ENCODE data around the gene KLK12.

GRCh38 chr19:51055866-51056265 is 21.1 kb upstream of the KLK12 start:
- TF ChIP-seq EZH2 (IDR thresholded peaks at IDR 0.05; ENCODE audit: borderline replicate concordance, low read depth, low read length, severe bottlenecking), result no peak
- no peak for TF ChIP-seq CTCF (IDR thresholded peaks at IDR 0.05; ENCODE audit: extremely low read depth in 1 of 2, insufficient read depth in 1 of 2, low read depth in 1 of 2, low read length in 2 of 2)
- no peak for TF ChIP-seq MAX (IDR thresholded peaks at IDR 0.05; ENCODE audit: insufficient read depth, insufficient read length)
- no peak for TF ChIP-seq POLR2AphosphoS5 (IDR thresholded peaks at IDR 0.05; ENCODE audit: insufficient read depth, low read depth, low read length)
- TF ChIP-seq POLR2A (IDR thresholded peaks at IDR 0.05; ENCODE audit: low read depth, low read length), result no peak
- no peak for TF ChIP-seq GATA2 (IDR thresholded peaks at IDR 0.05; ENCODE audit: insufficient read depth, insufficient read length, low read depth, low read length)
- no peak for TF ChIP-seq MYC (IDR thresholded peaks at IDR 0.05; ENCODE audit: low read depth, low read length)

Measured in endothelial cell of umbilical vein (primary cell).